PFSK-1 (cell line): ENCODE measurements around the gene OAS3.

Experiments
- POLR2AphosphoS5 ChIP-seq: IDR thresholded peaks from 2 replicates; pipeline ENCODE4 v1.6.1; 2012; ENCODE audit warnings: low read depth, mild to moderate bottlenecking, control low read depth, low read length, moderate library complexity
- TAF1 ChIP-seq: IDR thresholded peaks from 2 replicates; pipeline ENCODE4 v1.6.1; 2012; ENCODE audit warnings: low read length, control low read depth, borderline replicate concordance; ENCODE audit not compliant: insufficient read depth
- TF ChIP-seq, protein P1 (sequence below), 2 experiments: IDR thresholded peaks; 2 replicates each; pipeline versions ENCODE4 v1.6.1 to v1.8.0; 2011 to 2012; ENCODE audit warnings: low read depth in 2 of 2, low read length in 2 of 2, control low read depth in 1 of 2, inconsistent platforms in 1 of 2, mild to moderate bottlenecking in 1 of 2, moderate library complexity in 1 of 2; ENCODE audit not compliant: insufficient read depth in 1 of 2

DNA sequence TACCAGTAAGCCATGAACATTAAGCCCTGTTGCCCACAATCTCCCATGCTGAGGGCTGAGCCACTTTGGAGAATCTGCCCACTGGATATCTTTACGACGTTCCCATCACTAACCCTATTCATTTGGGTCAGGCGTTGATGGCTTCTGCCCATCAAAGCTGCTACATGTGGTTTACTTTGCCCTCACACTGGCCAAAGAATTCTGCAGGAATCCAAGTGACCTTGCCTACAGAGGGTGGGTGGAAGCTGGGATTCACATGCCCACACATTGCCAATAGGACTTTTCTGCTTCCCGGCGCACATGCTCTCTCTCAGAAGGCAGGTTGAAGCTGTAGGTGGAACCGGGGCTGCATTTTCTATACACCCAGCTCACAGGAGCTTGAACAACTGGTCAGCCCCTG lies 68.4 kb downstream of the OAS3 start:
- TF ChIP-seq TAF1 (no peak), POLR2AphosphoS5 (no peak)
- TF ChIP-seq, protein P1, sequence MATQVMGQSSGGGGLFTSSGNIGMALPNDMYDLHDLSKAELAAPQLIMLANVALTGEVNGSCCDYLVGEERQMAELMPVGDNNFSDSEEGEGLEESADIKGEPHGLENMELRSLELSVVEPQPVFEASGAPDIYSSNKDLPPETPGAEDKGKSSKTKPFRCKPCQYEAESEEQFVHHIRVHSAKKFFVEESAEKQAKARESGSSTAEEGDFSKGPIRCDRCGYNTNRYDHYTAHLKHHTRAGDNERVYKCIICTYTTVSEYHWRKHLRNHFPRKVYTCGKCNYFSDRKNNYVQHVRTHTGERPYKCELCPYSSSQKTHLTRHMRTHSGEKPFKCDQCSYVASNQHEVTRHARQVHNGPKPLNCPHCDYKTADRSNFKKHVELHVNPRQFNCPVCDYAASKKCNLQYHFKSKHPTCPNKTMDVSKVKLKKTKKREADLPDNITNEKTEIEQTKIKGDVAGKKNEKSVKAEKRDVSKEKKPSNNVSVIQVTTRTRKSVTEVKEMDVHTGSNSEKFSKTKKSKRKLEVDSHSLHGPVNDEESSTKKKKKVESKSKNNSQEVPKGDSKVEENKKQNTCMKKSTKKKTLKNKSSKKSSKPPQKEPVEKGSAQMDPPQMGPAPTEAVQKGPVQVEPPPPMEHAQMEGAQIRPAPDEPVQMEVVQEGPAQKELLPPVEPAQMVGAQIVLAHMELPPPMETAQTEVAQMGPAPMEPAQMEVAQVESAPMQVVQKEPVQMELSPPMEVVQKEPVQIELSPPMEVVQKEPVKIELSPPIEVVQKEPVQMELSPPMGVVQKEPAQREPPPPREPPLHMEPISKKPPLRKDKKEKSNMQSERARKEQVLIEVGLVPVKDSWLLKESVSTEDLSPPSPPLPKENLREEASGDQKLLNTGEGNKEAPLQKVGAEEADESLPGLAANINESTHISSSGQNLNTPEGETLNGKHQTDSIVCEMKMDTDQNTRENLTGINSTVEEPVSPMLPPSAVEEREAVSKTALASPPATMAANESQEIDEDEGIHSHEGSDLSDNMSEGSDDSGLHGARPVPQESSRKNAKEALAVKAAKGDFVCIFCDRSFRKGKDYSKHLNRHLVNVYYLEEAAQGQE (IDR thresholded peaks at IDR 0.05; ENCODE audit: insufficient read depth in 1 of 2, low read depth in 2 of 2, low read length in 2 of 2), result no peak
